Measurements from ENCODE around the gene MOCS1.

Gene MOCS1

DNA sequence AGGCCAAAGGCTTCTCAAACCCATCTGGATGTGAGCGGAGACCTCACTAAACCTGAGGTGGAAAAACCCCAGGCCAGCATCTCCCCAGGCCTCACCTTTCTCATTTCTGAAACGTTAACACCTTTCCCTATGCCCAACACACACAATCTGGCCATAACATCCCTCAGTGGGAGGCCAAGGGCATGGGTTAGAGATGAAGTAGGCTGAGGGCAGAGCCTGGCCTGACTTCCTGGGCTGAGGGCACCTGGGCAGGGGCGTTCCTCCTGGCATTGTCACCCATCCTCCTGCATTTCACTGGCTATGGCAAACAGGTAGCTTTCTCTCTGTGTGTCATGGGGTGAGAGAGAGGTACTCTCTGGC is 8.4 kb downstream of the MOCS1 start:
- in situ Hi-C loops (cut with MboI; ENCODE audit: low sequenced_read_pairs), result no loop called here

DNA sequence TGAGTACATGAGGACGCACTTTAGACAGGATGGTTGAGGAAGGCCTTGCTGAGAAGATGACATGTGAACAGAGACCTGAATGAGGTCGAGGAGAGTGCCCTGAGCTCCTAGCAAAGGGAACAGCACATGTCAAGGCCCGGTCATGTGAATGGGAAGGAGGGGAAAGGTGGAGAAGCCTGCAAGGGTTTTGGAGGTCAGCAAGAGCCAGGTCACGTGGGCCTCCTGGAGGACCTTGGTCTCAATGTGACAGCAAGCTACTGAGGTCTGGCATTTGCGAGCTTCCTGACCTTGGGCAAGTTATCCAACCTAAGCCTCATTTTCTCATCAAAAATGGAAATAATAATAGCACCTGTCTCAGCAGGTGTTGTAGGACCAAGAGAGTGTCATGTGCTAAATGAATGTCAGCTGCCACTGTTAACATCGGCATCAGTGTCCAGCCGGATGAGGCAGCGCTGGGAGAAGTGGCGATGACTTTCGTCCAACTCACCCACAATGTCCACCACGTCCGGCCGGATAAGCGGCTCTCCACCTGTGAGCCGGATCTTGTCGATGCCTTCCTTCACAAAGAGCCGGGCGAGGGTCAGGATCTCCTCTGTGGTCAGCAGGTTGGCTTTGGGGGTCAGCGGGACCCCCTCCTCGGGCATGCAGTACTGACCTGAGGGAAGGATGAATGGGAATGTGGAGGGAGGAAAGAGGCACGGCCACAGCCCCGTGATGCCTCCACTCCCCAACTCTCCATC is 8.9 kb downstream of the MOCS1 start:
- in situ Hi-C loops (cut with MboI; ENCODE audit: low sequenced_read_pairs), result no loop called here

DNA sequence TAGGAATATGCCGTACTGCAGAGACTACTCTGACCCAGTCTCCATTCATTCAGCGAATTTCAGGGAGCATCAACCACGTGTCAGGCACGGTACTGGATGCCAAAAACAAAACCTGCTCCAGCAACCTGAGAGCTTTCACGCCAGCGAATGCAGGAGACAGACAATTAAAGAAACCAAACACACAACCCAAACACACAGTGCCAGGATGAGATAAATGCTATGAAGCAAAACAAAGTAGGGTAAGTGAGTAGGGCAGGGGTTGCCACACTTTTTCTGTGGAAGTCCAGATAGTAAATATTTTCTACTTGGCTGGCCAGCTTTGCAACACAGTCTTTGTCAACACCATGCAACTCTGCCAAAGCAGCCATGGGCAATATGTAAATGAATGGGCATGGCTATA is 10.0 kb downstream of the MOCS1 start:
- in situ Hi-C loops (cut with MboI; ENCODE audit: low sequenced_read_pairs), result no loop called here

DNA sequence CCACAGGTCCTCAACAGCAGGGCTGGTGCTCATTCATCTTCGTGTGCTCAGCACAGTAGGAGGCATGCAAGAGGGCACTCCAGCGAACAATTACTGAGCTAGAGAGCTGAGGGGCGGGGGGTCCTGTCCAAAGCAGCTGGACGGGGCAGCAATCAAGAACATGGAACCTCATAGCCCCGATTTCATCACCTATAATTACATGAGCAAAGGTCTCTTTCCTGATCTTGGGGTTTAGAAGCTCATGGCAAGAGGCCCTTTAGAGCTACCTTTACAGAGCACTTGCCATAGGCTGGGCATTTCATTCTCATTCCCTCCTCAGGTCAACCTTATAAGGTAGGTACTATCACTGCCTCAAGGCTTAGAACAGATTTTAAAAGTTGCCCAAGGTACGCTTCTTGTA is 10.4 kb downstream of the MOCS1 start:
- in situ Hi-C loops (cut with MboI; ENCODE audit: low sequenced_read_pairs), result no loop called here

DNA sequence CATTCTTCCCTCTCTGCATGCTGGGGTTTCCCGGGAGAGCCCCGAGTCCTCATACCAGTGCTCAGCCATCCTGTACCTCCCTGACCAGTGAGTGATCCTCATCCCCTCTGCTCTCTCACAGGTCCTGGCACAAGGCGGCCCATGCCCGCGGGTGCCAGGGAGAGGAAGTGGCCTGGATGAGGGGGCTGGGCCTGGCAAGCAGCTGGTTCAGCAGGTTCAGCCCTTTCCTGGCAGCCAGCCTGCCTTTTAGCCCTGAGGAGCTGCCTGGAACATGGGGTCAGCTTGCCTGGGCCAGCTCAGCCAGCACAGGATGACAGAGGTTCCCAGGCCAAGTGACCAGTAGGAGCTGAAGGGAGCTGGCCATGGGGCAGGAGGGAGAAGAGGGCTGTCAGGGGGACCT is 10.9 kb downstream of the MOCS1 start:
- in situ Hi-C loops (cut with MboI; ENCODE audit: low sequenced_read_pairs), result no loop called here

DNA sequence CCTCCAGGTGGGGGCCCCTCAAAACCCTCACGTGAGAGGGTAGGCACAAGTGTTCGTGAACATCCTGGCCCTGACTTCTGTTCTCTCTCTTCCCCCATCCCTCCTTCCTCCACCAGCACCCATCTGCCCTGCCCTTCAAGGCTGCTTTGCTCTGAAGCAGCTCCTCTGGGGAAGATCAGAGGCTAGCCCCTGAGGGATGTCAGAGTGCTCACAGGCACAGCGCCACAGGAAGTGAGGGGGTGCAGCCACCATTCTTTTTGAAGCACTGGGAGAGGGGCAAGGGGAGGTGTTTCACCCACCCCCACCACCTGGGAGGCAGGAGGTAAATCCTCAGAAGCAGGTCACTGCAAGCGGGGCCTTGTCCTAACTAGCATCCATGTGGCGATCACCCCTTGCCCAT is 11.4 kb downstream of the MOCS1 start:
- in situ Hi-C loops (cut with MboI; ENCODE audit: low sequenced_read_pairs), result no loop called here

DNA sequence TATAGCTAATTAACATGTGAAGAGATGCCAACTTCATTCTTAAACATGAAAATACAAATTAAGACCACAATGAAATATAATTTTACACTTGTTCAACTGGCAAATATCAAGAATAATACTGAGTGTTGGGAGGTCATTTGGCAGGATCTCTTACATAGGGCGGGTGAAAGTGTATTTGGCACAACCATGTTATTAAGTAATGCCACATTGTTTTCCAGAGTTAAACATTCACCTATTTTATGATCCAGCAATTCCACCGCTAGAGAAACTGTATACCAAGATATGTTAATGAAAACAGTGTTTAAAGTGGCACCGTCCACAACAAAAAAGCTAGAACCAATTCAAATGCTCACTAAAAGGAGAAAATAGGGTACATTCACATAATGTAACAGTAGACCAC is 14.1 kb downstream of the MOCS1 start:
- in situ Hi-C loops (cut with MboI; ENCODE audit: low sequenced_read_pairs), result no loop called here

DNA sequence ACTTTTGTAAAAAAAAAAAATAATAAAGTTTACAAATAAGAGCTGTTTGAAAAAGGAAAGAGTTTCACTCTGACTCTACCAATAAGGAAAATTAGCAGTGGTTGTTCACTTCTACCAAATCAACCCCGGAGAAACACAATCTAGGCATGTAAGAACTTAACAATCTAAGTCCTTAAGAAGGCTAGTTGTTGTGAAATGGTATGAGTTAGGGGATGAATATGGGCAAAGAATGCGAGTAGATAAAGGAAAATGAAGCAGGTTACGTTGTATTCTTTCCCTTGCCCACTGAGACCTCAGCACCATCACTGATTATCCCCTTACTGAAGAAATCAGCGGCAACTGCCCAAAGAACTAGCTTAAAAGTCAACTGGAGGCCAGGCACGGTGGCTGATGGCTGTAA is 15.4 kb downstream of the MOCS1 start:
- in situ Hi-C loops (cut with MboI; ENCODE audit: low sequenced_read_pairs), result no loop called here

DNA sequence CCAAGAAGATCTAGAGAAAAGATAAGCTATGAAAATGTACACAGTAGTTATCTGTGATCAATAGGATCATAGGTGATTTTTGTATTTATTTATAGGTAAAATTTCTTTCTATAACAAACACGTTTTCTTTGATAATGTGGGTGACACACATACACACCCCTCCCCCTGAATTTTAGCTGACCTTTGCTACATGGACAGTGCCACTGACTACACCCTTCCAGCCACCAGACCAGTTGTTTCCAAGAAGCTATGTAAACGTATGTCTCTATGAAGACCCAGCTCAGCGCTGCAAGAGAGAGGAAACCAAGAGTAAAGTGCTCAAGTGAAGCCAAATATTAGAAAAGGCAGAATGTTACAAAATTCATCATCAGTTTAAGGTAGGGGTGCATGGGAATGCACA is 16.3 kb downstream of the MOCS1 start:
- in situ Hi-C loops (cut with MboI; ENCODE audit: low sequenced_read_pairs), result no loop called here

DNA sequence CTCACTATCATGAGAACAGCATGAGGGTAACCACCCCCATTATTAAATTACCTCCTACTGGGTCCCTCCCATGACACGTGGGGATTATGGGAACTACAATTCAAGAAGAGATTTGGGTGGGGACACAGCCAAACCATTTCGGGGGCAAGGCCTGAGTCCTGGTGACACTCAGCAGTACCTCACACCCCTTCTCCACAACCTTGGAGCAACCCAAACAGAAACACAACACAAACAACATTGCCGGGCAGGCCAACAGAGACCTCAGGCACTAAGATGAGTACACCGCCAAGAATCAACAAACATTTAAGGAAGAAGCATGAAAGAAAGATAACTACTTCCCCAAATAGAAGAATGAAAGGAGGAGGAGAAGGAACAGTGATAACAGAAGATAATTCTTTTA is 16.9 kb downstream of the MOCS1 start:
- in situ Hi-C loops (cut with MboI; ENCODE audit: low sequenced_read_pairs), result no loop called here

DNA sequence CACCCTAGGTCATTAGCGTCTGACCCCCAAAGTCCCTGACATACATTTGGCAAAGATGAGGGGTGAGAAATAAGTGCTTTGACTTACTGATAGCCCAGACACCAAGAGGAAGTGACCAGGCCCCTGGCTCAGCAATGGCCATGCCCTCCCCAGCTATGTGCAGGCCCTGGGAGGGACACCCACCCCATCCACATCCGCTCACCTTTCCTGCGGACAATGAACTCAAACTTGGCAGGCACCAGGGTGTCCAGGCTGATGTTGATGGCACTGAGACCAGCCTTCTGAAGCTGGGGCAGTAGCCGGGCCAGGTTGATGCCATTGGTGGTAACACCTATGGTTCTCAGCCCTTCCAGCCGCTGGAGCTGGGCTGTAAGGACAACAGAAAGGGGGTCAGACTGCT is 18.4 kb downstream of the MOCS1 start:
- in situ Hi-C loops (cut with MboI; ENCODE audit: low sequenced_read_pairs), result no loop called here

DNA sequence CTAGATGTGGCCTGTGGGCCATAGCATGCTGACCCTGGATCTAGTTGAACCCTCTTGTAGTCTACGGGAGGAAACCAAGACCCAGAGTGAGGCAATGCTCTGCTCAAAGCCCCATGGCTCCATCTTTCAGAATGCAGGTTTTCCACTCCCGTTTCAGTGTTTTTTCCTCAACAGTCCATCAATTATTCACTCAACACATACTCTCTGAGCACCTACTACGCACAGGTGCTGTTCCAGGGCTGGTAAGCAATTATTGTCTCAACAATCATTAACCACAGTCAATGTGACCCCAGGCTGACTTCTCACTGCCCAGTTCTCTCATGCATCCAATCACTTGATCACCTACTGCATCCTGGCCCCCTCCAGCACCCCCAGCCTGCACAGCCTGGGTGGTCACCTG is 20.0 kb downstream of the MOCS1 start:
- in situ Hi-C loops (cut with MboI; ENCODE audit: low sequenced_read_pairs), result no loop called here

DNA sequence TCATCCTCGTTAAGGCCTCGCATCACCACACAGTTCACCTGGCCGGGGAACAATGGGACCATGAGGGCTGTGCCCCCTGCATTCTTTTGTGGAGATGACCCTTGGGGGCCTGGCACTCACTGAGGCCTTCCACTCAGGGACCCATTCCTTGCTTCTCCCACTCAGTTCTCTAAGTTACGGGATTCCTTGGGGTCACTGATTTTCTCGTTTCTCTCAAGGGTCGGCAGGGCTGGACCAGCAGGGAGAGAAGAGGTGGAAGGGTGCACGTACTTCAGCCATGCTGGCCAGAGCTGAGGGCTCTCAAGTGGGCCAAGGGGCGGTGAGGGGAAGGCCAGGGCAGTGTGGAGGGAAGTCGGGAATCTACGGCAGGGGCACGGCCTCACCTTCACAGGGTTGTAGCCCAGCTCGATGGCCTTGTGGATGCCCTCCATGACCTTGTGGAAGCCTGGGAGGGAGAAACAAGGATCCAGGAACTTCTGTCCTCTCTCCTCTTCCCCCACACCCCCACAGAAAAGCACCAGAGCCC is 20.8 kb downstream of the MOCS1 start:
- in situ Hi-C loops (cut with MboI; ENCODE audit: low sequenced_read_pairs), result no loop called here

DNA sequence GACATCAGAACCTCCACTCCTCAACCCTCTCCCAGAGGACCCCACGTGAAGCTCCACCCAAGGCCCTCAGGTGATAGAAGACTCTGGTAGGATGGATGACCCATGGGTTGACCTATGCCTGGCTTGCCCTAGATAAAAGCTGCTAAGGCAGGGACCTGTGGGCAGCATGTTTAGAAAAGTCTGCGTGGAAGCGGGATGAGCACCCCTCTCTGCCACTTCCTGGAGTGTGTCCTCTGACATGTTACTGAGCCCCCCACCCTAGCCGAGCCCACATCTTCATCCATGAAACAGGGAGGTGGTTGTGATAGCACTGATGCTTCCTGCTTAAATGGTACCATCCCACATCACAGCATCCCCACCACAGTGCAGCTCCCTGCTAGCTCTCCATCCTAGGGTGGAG is 21.8 kb downstream of the MOCS1 start:
- in situ Hi-C loops (cut with MboI; ENCODE audit: low sequenced_read_pairs), result no loop called here

DNA sequence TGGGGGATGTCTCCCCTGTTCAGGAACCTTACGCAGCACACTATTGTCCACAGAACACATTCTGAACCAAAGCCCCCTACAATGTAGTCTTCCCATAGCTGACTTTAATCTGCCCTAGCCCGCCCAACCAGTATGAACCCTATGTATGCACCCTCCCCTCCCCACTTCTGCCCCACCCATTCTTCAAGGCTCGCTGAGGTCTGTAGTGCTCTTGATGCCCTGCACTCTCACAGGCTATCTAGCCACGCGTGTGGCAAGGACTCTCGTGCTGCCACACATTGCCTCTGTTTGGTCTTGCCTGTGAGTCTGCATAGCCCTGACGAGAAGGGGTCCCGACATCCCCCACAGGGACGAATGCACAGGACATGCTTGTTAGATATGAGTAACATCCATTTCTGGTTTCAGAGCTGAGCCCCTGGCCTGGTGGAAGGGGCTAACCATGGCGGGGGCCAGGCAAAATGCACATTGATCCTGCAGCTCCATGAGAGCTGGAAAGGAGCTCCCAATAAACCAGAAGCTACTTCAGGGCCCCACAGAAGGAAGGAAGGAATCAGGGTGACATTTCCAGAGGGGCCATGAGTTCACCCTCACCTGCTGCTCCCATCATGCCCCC is 22.6 kb downstream of the MOCS1 start:
- in situ Hi-C loops (cut with MboI; ENCODE audit: low sequenced_read_pairs), result no loop called here

DNA sequence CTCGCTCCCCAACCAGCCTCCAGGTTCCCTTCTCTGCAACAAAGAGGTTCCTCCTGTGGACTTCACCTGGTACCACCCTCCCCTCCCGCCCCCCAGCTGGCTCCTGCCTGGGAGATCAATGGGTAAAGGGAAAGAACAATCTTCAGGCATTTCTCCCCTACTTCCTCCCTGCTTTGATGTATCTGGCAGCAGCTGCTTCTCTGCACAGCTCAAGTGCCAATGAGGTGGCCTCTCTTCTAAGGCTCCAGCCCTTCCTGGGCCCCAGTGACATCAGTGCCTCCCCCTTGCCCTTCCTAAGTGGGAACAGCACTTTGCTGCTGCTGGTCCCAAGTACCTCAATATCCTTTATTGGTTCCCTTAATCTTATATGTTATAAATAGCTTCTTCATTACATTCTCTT is 23.5 kb downstream of the MOCS1 start:
- in situ Hi-C loops (cut with MboI; ENCODE audit: low sequenced_read_pairs), result no loop called here

DNA sequence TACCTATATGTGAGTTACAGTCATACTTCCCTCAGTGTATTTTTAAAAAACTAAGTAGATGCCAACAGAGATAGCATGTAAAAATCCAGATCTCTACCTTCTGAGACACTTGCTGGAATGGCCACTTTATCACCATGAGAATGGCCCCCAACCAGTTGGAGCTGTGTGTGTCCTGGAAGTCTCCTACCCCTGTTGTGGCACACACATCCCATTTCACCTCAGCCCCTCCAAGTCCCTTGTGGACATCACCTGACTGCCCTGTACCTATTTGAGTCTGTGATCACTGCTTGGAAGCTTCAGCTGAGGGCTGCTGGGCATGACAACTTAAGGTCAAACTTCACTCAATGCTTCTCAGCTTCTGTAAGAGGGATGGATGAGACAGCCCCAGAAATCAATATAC is 24.1 kb downstream of the MOCS1 start:
- in situ Hi-C loops (cut with MboI; ENCODE audit: low sequenced_read_pairs), result no loop called here

DNA sequence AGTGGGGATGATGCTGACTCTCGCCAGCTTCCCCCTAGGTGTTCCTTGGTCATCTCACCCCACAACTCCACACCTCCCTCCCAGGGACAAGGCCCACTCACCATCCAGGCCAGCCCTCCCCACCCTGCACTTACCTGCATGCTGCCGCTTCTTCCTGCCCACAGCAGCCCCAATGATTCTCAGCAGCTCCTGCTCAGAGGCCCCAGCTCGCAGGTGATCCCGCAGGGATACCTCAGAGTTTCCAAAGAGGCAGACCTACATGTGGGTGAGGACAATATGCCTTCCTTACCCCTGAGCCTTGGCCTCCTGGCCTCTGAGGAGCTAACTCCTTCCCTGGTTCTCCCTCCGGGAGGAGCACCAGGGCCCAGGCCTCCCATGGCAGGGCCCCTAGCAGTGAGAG is 24.6 kb downstream of the MOCS1 start:
- in situ Hi-C loops (cut with MboI; ENCODE audit: low sequenced_read_pairs), result no loop called here

DNA sequence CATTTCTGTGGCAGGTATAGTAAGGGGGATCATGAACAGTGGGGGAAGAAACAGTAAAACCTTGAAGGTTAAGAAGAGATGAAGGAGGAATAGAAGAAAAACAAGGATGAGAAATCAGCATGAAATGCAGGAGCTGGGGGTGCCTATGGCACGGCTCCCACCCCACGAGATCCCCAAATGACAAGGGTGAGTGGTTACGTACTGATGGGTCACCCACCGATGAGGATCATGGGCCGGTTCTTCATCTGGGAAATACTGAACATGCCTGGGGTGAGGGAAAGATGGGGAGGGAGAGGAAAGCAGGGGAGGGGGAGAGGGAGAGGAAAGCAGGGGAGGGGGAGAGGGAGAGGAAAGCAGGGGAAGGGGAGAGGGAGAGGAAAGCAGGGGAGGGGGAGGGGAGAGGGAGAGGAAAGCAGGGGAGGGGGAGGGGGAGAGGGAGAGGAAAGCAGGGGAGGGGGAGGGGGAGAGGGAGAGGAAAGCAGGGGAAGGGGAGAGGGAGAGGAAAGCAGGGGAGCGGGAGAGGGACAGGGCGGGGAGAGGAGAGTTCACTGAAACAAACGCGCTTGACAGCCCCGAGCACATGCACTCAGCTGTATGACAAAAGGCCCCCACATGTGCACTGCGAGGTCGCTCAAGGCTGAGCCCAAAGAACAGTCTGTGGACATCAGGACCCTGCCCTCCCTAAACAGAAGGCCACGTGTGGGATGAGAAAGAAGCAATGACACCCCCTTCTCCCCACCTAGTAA is 25.3 kb downstream of the MOCS1 start:
- in situ Hi-C loops (cut with MboI; ENCODE audit: low sequenced_read_pairs), result no loop called here

DNA sequence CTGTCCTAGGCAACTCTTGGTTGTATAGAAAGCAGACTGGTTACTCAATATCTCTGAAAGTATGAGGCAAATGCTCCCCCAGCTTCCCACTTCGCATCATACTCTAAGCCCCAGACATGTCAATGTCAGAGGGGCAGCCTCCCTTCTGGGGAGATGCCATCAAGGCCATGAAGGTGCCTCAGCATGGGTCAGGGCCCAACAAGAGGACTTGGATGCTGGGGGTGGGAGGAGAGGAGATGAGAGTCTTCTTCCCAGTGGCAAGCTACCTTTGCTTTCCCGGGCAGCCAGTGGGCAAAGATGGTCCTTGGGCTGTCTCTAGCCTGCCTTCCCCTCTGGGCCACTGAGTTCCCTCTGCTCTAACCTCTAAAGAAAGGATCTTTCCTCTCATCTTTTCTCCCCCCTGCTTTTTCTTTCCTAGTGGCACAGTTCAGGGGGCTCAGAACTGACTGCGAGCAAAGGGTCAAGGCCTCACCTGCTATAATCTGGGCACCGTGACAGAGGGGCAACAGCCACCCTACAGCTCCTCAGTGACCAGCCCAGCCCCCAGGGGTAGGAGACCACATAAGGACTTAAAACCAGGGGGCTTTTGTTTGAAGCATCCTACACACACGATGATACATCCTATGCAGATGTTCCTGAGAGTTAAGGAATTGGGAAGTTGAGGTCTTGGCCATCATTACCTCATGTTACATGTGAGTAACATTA is 26.2 kb downstream of the MOCS1 start:
- in situ Hi-C loops (cut with MboI; ENCODE audit: low sequenced_read_pairs), result no loop called here

DNA sequence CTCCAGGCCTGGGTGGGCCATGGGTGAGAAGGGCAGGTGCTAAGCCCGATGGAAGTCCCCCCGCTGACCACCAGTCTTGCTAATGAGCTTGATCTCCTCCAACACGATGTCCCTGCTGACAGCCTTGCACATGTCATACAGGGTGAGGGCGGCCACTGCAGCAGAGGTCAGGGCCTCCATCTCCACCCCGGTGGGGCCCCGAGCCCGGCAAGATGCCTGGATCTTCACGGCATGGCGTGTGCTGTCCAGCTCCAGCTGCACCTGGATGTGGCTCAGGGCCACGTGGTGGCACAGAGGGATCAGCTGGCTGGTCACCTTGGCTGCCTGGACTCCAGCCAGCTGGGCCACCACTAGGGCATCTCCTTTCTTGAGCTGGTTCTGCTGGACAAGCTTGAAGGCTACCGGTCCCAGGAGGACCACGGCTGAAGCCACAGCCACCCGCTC is 27.9 kb downstream of the MOCS1 start:
- in situ Hi-C loops (cut with MboI; ENCODE audit: low sequenced_read_pairs), result no loop called here

DNA sequence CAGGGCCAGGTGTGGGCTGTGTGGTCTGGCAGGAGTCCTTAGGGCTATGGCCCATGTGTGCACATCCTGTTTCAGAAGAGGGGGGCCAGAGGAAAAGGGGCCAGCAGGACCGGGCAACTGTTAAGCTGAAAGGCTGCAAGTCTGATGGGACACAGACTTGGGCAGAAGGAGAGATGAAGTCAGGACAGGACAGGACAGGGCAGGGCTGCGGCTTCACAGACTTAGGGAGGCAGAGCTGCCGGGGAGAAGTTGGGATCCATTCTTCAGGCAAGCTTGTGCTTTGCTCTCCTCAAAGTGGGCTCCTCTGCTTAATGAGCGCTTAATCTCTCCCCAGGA is 28.7 kb downstream of the MOCS1 start:
- in situ Hi-C loops (cut with MboI; ENCODE audit: low sequenced_read_pairs), result no loop called here

All from HL-60/S4 treated with phorbol 12-myristate 13-acetate at 8.2 ng/mL for 4 days and 3 days (cell line).